Activated naive CD8-positive, alpha-beta T cell (primary cell): ENCODE measurements around the gene IZUMO2.
"Not testable (repeated sequence)": the region's sequence is repeated elsewhere in the genome, so short reads cannot be mapped to it uniquely, and the experiment has no call there.

ENCODE experiments used
- H3K27ac Mint-ChIP-seq: one replicate; pipeline ENCODE4 v1.8.0; 2021; ENCODE audit warnings: mixed read lengths
- H3K27me3 Mint-ChIP-seq: one replicate; pipeline ENCODE4 v1.8.0; 2021; ENCODE audit warnings: mixed read lengths
- H3K36me3 Mint-ChIP-seq: one replicate; pipeline ENCODE4 v1.8.0; 2021; ENCODE audit warnings: mixed read lengths
- H3K4me1 Mint-ChIP-seq: one replicate; pipeline ENCODE4 v1.8.0; 2021; ENCODE audit warnings: low read depth, mixed read lengths
- H3K4me3 Mint-ChIP-seq: one replicate; pipeline ENCODE4 v1.8.0; 2021; ENCODE audit warnings: mild to moderate bottlenecking, mixed read lengths
- H3K9me3 Mint-ChIP-seq: one replicate; pipeline ENCODE4 v1.8.0; 2021; ENCODE audit warnings: low read depth, mixed read lengths

IZUMO2 gene

DNA sequence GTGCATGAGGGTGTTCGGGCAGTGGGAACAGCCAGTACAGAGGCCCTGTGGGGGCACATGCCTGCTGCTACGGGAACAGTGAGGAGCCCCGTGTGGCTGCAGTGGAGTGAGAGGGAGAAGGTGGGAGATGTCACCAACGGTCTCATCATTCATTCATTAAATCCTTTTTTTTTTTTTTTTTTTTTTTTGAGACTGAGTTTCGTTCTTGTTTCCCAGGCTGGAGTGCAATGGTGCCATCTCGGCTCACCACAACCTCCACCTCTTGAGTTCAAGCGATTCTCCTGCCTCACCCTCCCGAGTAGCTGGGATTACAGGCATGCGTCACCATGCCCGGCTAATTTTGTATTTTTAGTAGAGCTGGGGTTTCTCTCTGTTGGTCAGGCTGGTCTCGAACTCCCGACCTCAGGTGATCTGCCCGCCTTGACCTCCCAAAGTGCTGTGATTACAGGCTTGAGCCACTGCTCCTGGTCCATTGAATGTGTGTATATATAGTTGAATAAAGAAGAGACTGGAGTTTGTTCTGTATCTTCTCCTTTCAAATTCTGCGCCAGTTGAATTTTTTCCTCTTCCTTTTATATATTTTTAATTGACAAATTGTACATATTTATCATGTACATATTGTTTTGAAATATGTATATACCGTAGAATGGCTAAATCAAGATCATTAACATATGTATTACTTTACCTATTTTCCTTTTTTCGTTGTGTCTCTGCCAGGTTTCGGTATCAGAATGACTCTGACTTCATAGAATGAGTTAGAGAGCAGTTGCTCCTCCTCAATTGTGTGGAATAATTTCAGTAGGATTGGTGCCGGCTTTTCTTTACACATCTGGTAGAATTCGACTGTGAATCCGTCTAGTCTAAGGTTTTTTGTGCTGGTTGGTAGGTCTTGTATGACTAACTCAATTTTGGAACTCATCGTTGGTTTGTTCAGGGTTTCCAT is 28.0 kb downstream of the IZUMO2 start:
- not testable (repeated sequence) for H3K4me3 Mint-ChIP-seq, H3K27me3 Mint-ChIP-seq, H3K9me3 Mint-ChIP-seq, H3K36me3 Mint-ChIP-seq, H3K4me1 Mint-ChIP-seq, H3K27ac Mint-ChIP-seq

- not testable (repeated sequence) for H3K4me1 Mint-ChIP-seq, H3K36me3 Mint-ChIP-seq, H3K4me3 Mint-ChIP-seq, H3K27ac Mint-ChIP-seq, H3K9me3 Mint-ChIP-seq, H3K27me3 Mint-ChIP-seq
These were observed 29.3 kb downstream of the IZUMO2 start for GRCh38 chr19:50133518-50134492.

DNA sequence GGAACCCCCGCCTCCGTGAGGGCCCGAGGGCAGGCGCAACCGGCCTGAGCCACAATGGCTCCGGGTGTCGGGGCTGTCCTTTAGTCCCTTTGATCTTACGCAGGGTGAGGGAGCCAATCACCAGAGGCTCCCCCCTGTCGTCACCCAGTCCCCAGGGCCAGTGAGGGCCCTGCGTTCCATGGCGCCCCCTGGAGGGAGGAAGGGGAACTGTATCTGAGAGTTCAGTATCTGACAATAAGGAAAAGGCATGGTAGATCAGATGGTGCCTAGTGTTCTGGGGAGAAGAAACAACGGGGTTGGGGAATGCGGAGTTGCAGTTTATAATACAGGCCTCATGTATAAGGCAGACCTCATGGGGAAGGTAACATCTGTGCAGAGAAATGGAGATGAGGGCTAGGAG is 59.1 kb downstream of the IZUMO2 start:
- not testable (repeated sequence) for H3K9me3 Mint-ChIP-seq, H3K4me3 Mint-ChIP-seq, H3K27ac Mint-ChIP-seq, H3K36me3 Mint-ChIP-seq, H3K27me3 Mint-ChIP-seq, H3K4me1 Mint-ChIP-seq

DNA sequence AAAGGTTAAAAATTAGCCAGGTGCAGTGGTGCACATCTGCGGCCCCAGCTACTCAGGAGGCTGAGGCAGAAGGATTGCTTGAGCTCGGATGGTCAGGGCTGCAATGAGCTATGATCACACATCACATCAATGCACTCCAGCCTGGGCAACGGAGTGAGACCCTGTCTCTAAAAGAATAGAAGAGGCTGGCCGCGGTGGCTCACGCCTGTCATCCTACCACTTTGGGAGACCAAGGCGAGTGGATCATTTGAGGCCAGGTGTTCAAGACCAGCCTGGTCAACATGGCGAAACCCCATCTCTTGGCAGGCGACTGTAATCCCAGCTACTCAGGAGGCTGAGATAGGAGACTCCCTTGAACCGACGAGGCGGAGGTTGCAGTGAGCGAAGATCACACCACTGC is 59.7 kb downstream of the IZUMO2 start:
- not testable (repeated sequence) for H3K4me1 Mint-ChIP-seq, H3K27ac Mint-ChIP-seq, H3K9me3 Mint-ChIP-seq, H3K4me3 Mint-ChIP-seq, H3K36me3 Mint-ChIP-seq, H3K27me3 Mint-ChIP-seq
